Psoas muscle (tissue), 8 donors: ENCODE measurements around the gene CSTPP1. TPM values are rescaled to one million over a fixed set of nuclear protein-coding genes. Genes with fewer than 3 reads are reported as not detected.

Source experiments
- ATAC-seq, 4 donors: fragments of 200-7000 bp; cut with Tn5 transposase; one replicate each; pipeline ENCODE4 v1.9.1; 2020; ENCODE audit warnings: moderate library complexity in 3 of 4, mild to moderate bottlenecking in 2 of 4
- DNase-seq, 2 donors: peaks; one replicate each; pipeline ENCODE4 v3.0.0-alpha.2; 2020
- H3K27ac ChIP-seq: fragments of 200-600 bp; one replicate; pipeline ENCODE4 v1.8.0; 2022
- H3K27me3 ChIP-seq, 3 donors: fragments of 200-600 bp in 1 of 3; one replicate each; pipeline versions ENCODE4 v1.6.1 to v1.8.0; 2013 to 2022; ENCODE audit warnings: low read length in 2 of 3, mild to moderate bottlenecking in 2 of 3, moderate library complexity in 1 of 3; ENCODE audit not compliant: insufficient read depth in 3 of 3
- H3K36me3 ChIP-seq, 2 donors: fragments of 200-600 bp in 1 of 2; one replicate each; pipeline versions ENCODE4 v1.6.1 to v1.8.0; 2013 to 2022; ENCODE audit warnings: low read depth in 1 of 2, mild to moderate bottlenecking in 1 of 2, moderate library complexity in 1 of 2; ENCODE audit not compliant: insufficient read depth in 1 of 2
- H3K4me1 ChIP-seq: fragments of 200-600 bp; one replicate; pipeline ENCODE4 v1.8.0; 2022
- H3K4me3 ChIP-seq: fragments of 200-600 bp; one replicate; pipeline ENCODE4 v1.8.0; 2022; ENCODE audit warnings: mild to moderate bottlenecking
- H3K9me3 ChIP-seq: fragments of 200-600 bp; one replicate; pipeline ENCODE4 v1.8.0; 2022
- WGBS, 3 donors: extraction: QIAGEN DNeasy Blood & Tissue Kit; methylation state at CpG; one replicate each; pipeline versions ENCODE4 v1.1.6 to v1.1.7; 2013; 5-methylcytosine and 5-hydroxymethylcytosine counted together
- intact Hi-C, 2 donors: fragments of 100-400 bp; cut with DNase I; formaldehyde crosslinking; loops; one replicate each; pipeline versions ENCODE4 v1.11.0 to v1.14.2; 2022
- polyA plus RNA-seq, 3 donors: library from polyadenylated mRNA; stranded (reverse); fragments of 200-250 nt; gene quantifications; one replicate each; pipeline ENCODE4 v1.2.3, GENCODE V29; 2013
- total RNA-seq, 4 donors: library from RNA; stranded (reverse); fragmentation: NEBNext Ultra II Directional in 2 of 4; extraction: Animal tissue kit (Norgen Biotek cat#: 25700) in 2 of 4; gene quantifications; one replicate each; pipeline versions ENCODE4 v1.2.1 to v1.2.4, GENCODE V29; 2021 to 2023
- TF ChIP-seq, protein P1 (sequence below): fragments of 200-600 bp; IDR thresholded peaks from one replicate; pipeline ENCODE4 v1.8.0; 2022; ENCODE audit warnings: antibody characterized with exemption
- donor health status: healthy with polysubstance abuse.
- donor health status: DM: no; HTN: no; CAD: no; lungs with moderate emphysema.
- donor health status: Bipolar disorder and iron deficiency.
- donor health status: healthy.
- donor health status: DM: yes; HTN: yes; CAD: no.
- donor health status: DM: no; HTN: no; CAD: no.
- donor health status: DM: no; HTN: no; CAD: no.
- donor health status: DM: yes; HTN: yes; CAD: no.

CSTPP1 gene
- total and polyA plus RNA-seq, 7 donors = 5.1 to 10.0 (median 6.9) TPM

DNA sequence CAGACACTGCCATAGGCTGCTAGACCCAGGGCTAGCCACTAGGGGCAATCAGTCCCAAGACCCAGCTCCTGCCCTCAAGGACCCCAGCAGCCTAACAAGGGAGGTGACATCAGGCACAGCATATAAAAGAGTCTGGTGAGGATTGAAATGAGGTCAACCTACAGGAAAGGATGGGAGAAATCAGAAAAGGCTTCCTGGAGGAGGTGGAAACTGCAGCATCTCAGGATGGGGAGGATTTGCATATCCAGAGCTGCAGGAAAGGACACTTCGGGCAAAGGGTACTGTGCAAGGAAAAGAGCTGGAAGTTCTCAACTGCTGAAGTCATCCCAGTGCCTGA is 243.1 kb downstream of the CSTPP1 start:
- 81 to 91% (median 88%) methylated on average over 1 of the region's 1 CpG for whole genome bisulfite sequencing, 3 donors
- H3K27ac ChIP-seq = peak overlapping the region; percentile 95
- H3K36me3 ChIP-seq = peaks cover 0 to 65% of the 10 kb centered on the region in 2 donors

DNA sequence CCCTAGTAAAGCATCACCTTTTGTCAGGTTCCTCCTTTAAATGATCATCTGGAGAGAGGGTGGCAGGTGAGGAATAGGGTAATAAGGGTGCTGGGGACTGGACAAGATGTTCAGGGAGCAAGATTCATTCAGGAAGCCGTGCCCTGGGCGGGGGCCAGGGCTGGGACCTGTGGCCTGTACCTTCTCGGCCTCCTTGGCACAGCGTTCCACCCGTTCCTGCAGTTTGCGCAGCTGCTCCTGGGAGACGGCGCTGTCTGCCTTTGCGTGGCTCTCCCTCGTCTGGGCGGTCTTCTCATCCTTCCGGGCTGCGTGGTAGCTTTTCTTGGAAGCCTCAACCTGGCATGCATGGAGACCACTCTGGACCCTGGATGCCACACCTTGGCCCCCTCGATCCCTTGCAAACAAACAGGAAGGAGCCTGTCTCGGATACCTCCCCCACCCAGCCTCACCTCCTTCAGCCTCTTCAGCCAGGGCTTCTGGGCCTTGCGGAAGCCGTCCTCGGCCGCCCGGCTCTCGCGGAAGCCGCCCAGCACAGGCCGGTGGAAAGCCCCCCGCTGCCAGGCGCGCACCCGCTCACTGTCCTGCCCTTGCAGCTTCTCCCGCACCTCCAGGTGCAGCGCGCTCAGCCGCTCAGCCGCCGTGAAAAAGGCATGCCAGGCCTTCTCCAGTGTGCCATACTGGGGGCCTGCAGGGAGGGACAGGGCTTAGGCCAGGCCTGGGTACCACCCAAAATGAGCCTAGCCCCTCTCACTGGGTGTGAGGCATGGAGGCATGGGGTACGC is 243.6 kb downstream of the CSTPP1 start:
- no peaks in the 10 kb centered on the region for H3K9me3 ChIP-seq
- peaks cover 70% of the 10 kb centered on the region for H3K4me1 ChIP-seq
- WGBS, 3 donors = 81 to 88% (median 86%) methylated on average over 35 of the region's 35 CpGs
- ATAC-seq = no peak
- TF ChIP-seq, protein P1, sequence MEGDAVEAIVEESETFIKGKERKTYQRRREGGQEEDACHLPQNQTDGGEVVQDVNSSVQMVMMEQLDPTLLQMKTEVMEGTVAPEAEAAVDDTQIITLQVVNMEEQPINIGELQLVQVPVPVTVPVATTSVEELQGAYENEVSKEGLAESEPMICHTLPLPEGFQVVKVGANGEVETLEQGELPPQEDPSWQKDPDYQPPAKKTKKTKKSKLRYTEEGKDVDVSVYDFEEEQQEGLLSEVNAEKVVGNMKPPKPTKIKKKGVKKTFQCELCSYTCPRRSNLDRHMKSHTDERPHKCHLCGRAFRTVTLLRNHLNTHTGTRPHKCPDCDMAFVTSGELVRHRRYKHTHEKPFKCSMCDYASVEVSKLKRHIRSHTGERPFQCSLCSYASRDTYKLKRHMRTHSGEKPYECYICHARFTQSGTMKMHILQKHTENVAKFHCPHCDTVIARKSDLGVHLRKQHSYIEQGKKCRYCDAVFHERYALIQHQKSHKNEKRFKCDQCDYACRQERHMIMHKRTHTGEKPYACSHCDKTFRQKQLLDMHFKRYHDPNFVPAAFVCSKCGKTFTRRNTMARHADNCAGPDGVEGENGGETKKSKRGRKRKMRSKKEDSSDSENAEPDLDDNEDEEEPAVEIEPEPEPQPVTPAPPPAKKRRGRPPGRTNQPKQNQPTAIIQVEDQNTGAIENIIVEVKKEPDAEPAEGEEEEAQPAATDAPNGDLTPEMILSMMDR = no peak
- no peaks in the 10 kb centered on the region for H3K27me3 ChIP-seq
- peak overlapping the region; percentile 95 for H3K27ac ChIP-seq
- intact Hi-C loops = loop anchor here (5.0 kb wide), 1 partner anchor 177 kb away; no protein-coding TSS in a partner anchor
- H3K4me3 ChIP-seq = peak overlapping the region; percentile 93
- DNase-seq = no peak
- H3K36me3 ChIP-seq = peaks cover 0 to 59% of the 10 kb centered on the region in 2 donors

More for the DNA sequence above, 243.1 kb downstream of the CSTPP1 start:
- TF ChIP-seq, protein P1 = peak; percentile 47
- no peak for ATAC-seq
- no peaks in the 10 kb centered on the region for H3K9me3 ChIP-seq
- H3K4me1 ChIP-seq = peaks cover 75% of the 10 kb centered on the region
- H3K27me3 ChIP-seq = no peaks in the 10 kb centered on the region
- intact Hi-C loops = loop anchor here in 1 of 2 donors (5.0 kb wide), 1 partner anchor 78 kb away; the partner anchor contains the start of gene NR1H3
- DNase-seq = peak; percentile 38 to 69
- H3K4me3 ChIP-seq = peak overlapping the region; percentile 93

DNA sequence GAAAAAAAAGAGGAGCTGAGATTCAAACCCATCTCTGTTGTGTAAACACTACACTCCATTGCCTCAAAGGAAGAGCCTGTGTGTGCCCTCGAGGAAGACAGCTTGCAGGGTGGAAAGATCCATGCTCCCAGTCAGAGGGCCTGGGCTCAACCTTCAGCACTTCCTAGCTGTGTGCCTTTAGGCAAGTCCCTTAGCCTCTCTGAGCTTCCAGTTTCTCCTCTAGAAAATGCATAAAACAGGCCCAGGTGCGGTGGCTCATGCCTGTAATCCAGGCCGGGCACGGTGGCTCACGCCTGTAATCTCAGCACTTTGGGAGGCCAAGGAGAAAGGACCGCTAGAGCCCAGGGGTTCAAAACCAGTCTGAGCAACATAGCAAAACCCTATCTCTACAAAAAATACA is 244.7 kb downstream of the CSTPP1 start:
- H3K36me3 ChIP-seq = peaks cover 0 to 48% of the 10 kb centered on the region in 2 donors
- peak overlapping the region; percentile 93 for H3K4me3 ChIP-seq
- no peak for ATAC-seq
- no peak for DNase-seq
- 67 to 81% (median 74%) methylated on average over 6 of the region's 6 CpGs for WGBS, 3 donors
- H3K9me3 ChIP-seq = no peaks in the 10 kb centered on the region
- intact Hi-C loops = loop anchor here (5.0 kb wide), 1 partner anchor 176 kb away; no protein-coding TSS in a partner anchor
- TF ChIP-seq, protein P1 = no peak
- peak overlapping the region; percentile 95 for H3K27ac ChIP-seq
- H3K4me1 ChIP-seq = peaks cover 61% of the 10 kb centered on the region
- no peaks in the 10 kb centered on the region for H3K27me3 ChIP-seq

DNA sequence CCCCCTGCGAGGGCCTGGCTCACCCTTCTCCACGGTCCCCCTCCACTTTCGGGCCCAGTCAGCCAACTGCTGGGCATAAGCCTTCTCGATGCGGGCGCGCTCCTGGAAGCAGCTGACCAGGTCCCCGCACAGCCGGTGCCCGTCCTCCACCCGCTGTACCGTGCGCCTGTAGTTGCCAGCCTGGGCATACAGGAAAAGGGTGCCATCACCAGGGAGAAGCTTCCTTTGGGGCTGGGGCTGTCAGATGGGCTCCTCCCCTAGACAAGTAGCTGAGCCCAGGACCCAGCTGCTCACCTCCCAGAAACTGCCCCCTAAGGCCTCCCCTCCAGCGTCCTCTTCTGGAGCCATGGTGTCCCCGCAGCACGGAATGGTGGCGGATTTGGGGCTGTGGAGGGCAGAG is 245.8 kb downstream of the CSTPP1 start:
- peaks cover 0 to 47% of the 10 kb centered on the region in 2 donors for H3K36me3 ChIP-seq
- peak; percentile 24 to 71 for DNase-seq
- TF ChIP-seq, protein P1 = no peak
- peak in 3 of 4 donors; percentile 1 to 5 (median 4) for ATAC-seq
- peaks cover 60% of the 10 kb centered on the region for H3K4me1 ChIP-seq
- H3K27ac ChIP-seq = peak overlapping the region; percentile 95
- H3K9me3 ChIP-seq = no peaks in the 10 kb centered on the region
- H3K27me3 ChIP-seq = no peaks in the 10 kb centered on the region
- H3K4me3 ChIP-seq = peak overlapping the region; percentile 93
- WGBS, 3 donors = 39 to 60% (median 41%) methylated on average over 16 to 17 of the region's 17 CpGs
- intact Hi-C loops = loop anchor here (5.0 kb wide), 1 partner anchor 175 kb away; no protein-coding TSS in a partner anchor
